Naive B cell (primary cell): ENCODE measurements around the gene PFKFB2. TPM values are rescaled to one million over a fixed set of nuclear protein-coding genes. Genes with fewer than 3 reads are reported as not detected.
"Not testable (repeated sequence)": the region's sequence is repeated elsewhere in the genome, so short reads cannot be mapped to it uniquely, and the experiment has no call there.

Experiments used
- ATAC-seq, 2 donors: fragments of 150-1000 bp; cut with Tn5 transposase; 2 replicates each; pipeline ENCODE4 v1.10.0; 2021; ENCODE audit warnings: low read depth in 2 of 2, mild to moderate bottlenecking in 2 of 2, moderate library complexity in 2 of 2
- DNase-seq: peaks from one replicate; pipeline ENCODE4 v3.0.0; 2022
- H3K27ac Mint-ChIP-seq, 6 donors: one replicate each; pipeline ENCODE4 v1.8.0; 2020 to 2022; ENCODE audit warnings: mild to moderate bottlenecking in 6 of 6, mixed read lengths in 6 of 6, moderate library complexity in 5 of 6, inconsistent platforms in 2 of 6
- H3K27me3 Mint-ChIP-seq, 3 donors: one replicate each; pipeline ENCODE4 v1.8.0; 2021 to 2022; ENCODE audit warnings: mixed read lengths in 3 of 3, mild to moderate bottlenecking in 1 of 3
- H3K36me3 Mint-ChIP-seq, 2 donors: one replicate each; pipeline ENCODE4 v1.8.0; 2020 to 2022; ENCODE audit warnings: mixed read lengths in 2 of 2, inconsistent platforms in 1 of 2, mild to moderate bottlenecking in 1 of 2
- H3K4me1 Mint-ChIP-seq, 3 donors: one replicate each; pipeline ENCODE4 v1.8.0; 2020 to 2022; ENCODE audit warnings: mixed read lengths in 3 of 3, inconsistent platforms in 1 of 3, mild to moderate bottlenecking in 1 of 3, moderate library complexity in 1 of 3
- H3K4me3 Mint-ChIP-seq, 8 donors: one replicate each; pipeline ENCODE4 v1.8.0; 2020 to 2022; ENCODE audit warnings: mild to moderate bottlenecking in 8 of 8, mixed read lengths in 8 of 8, moderate library complexity in 8 of 8, inconsistent platforms in 2 of 8
- H3K9me3 Mint-ChIP-seq, 7 donors: one replicate each; pipeline ENCODE4 v1.8.0; 2020 to 2022; ENCODE audit warnings: mixed read lengths in 7 of 7, mild to moderate bottlenecking in 5 of 7, inconsistent platforms in 2 of 7, moderate library complexity in 1 of 7
- polyA plus RNA-seq, 6 donors: library from polyadenylated mRNA; unstranded; fragments of 300-500 nt; fragmentation: Illumina TruSeq; gene quantifications; one replicate each; pipeline ENCODE4 v1.2.3, GENCODE V29; 2021; ENCODE audit warnings: low read depth in 6 of 6

Gene PFKFB2
- polyA plus RNA-seq, 6 donors from 2014 or later = 2.5 to 8.2 (median 6.1) TPM

GRCh38 chr1:207035877-207036551, 17.1 kb upstream of the PFKFB2 start:
- Mint-ChIP-seq H3K4me3 (no peak overlapping the region), H3K9me3 (no peaks in the 10 kb centered on the region), H3K27me3 (peaks cover 20 to 38% (median 22%) of the 10 kb centered on the region in 3 donors), H3K27ac (no peak overlapping the region), H3K4me1 (no peaks in the 10 kb centered on the region), H3K36me3 (no peaks in the 10 kb centered on the region)
- no peak for DNase-seq
- no peak for ATAC-seq

- Mint-ChIP-seq H3K36me3 (no peaks in the 10 kb centered on the region), H3K4me1 (no peaks in the 10 kb centered on the region), H3K27me3 (peaks cover 12 to 30% (median 17%) of the 10 kb centered on the region in 3 donors), H3K27ac (no peak overlapping the region), H3K4me3 (no peak overlapping the region), H3K9me3 (no peaks in the 10 kb centered on the region)
- ATAC-seq (no peak), DNase-seq (no peak)
Measured at GRCh38 chr1:207036865-207037264, 16.2 kb upstream of the PFKFB2 start.

- no peaks in the 10 kb centered on the region for H3K36me3 Mint-ChIP-seq
- peaks cover 0 to 10% (median 8%) of the 10 kb centered on the region in 3 donors for H3K27me3 Mint-ChIP-seq
- no peaks in the 10 kb centered on the region for H3K9me3 Mint-ChIP-seq
- no peak for ATAC-seq
- peaks cover 0 to 3% (median 0%) of the 10 kb centered on the region in 3 donors for H3K4me1 Mint-ChIP-seq
- H3K27ac Mint-ChIP-seq = no peak overlapping the region
- DNase-seq = no peak
- no peak overlapping the region for H3K4me3 Mint-ChIP-seq
Measured at GRCh38 chr1:207039380-207040180, 13.5 kb upstream of the PFKFB2 start.

- Mint-ChIP-seq H3K9me3 (no peaks in the 10 kb centered on the region), H3K36me3 (no peaks in the 10 kb centered on the region), H3K27me3 (peaks cover 0 to 5% (median 2%) of the 10 kb centered on the region in 3 donors), H3K27ac (peak overlapping the region in 1 of 6 donors; percentile 84), H3K4me1 (peaks cover 0 to 3% (median 0%) of the 10 kb centered on the region in 3 donors), H3K4me3 (no peak overlapping the region)
- DNase-seq = no peak
- no peak for ATAC-seq
Measured at GRCh38 chr1:207040181-207040533, 12.9 kb upstream of the PFKFB2 start.

- DNase-seq, H3K27me3 Mint-ChIP-seq, H3K36me3 Mint-ChIP-seq, H3K4me3 Mint-ChIP-seq, H3K27ac Mint-ChIP-seq, ATAC-seq, H3K4me1 Mint-ChIP-seq, H3K9me3 Mint-ChIP-seq: not testable (repeated sequence)
Measured at GRCh38 chr1:207041397-207041796, 11.7 kb upstream of the PFKFB2 start.

GRCh38 chr1:207045453-207045852, 7.6 kb upstream of the PFKFB2 start:
- ATAC-seq = no peak
- Mint-ChIP-seq H3K4me1 (peaks cover 12 to 21% (median 17%) of the 10 kb centered on the region in 3 donors), H3K4me3 (no peak overlapping the region), H3K9me3 (no peaks in the 10 kb centered on the region), H3K36me3 (peaks cover 0 to 4% of the 10 kb centered on the region in 2 donors), H3K27me3 (no peaks in the 10 kb centered on the region), H3K27ac (peak overlapping the region in 1 of 6 donors; percentile 33)
- no peak for DNase-seq

- ATAC-seq (no peak), DNase-seq (no peak)
- Mint-ChIP-seq H3K4me1 (peaks cover 16 to 37% (median 34%) of the 10 kb centered on the region in 3 donors), H3K27ac (no peak overlapping the region), H3K4me3 (peak overlapping the region in 1 of 8 donors; percentile 18), H3K9me3 (peaks cover 0 to 3% (median 0%) of the 10 kb centered on the region in 7 donors), H3K36me3 (peaks cover 0 to 4% of the 10 kb centered on the region in 2 donors), H3K27me3 (no peaks in the 10 kb centered on the region)
Measured at GRCh38 chr1:207047505-207047904, 5.6 kb upstream of the PFKFB2 start.

- no peak overlapping the region for H3K4me3 Mint-ChIP-seq
- no peak overlapping the region for H3K27ac Mint-ChIP-seq
- ATAC-seq (no peak), DNase-seq (no peak)
- no peaks in the 10 kb centered on the region for H3K27me3 Mint-ChIP-seq
- H3K9me3 Mint-ChIP-seq = peaks cover 0 to 3% (median 0%) of the 10 kb centered on the region in 7 donors
- peaks cover 0 to 4% of the 10 kb centered on the region in 2 donors for H3K36me3 Mint-ChIP-seq
- H3K4me1 Mint-ChIP-seq = peaks cover 18 to 43% (median 38%) of the 10 kb centered on the region in 3 donors
Measured at GRCh38 chr1:207048041-207048440, 5.0 kb upstream of the PFKFB2 start.

GRCh38 chr1:207049054-207049453, 4.0 kb upstream of the PFKFB2 start:
- peaks cover 0 to 4% of the 10 kb centered on the region in 2 donors for H3K36me3 Mint-ChIP-seq
- DNase-seq (no peak), ATAC-seq (no peak)
- H3K27me3 Mint-ChIP-seq = no peaks in the 10 kb centered on the region
- peak overlapping the region in 2 of 8 donors; percentile 98 to 100 for H3K4me3 Mint-ChIP-seq
- peaks cover 26 to 53% (median 45%) of the 10 kb centered on the region in 3 donors for H3K4me1 Mint-ChIP-seq
- H3K9me3 Mint-ChIP-seq = peaks cover 0 to 3% (median 0%) of the 10 kb centered on the region in 7 donors
- peak overlapping the region in 1 of 6 donors; percentile 15 for H3K27ac Mint-ChIP-seq

- H3K4me1 Mint-ChIP-seq = peaks cover 31 to 58% (median 49%) of the 10 kb centered on the region in 3 donors
- H3K4me3 Mint-ChIP-seq = peak overlapping the region in 6 of 8 donors; percentile 42 to 100 (median 97)
- H3K27ac Mint-ChIP-seq = peak overlapping the region in 1 of 6 donors; percentile 91
- no peak for ATAC-seq
- H3K36me3 Mint-ChIP-seq = peaks cover 0 to 4% of the 10 kb centered on the region in 2 donors
- DNase-seq = no peak
- no peaks in the 10 kb centered on the region for H3K27me3 Mint-ChIP-seq
- H3K9me3 Mint-ChIP-seq = peaks cover 0 to 3% (median 0%) of the 10 kb centered on the region in 7 donors
Measured at GRCh38 chr1:207049514-207049913, 3.6 kb upstream of the PFKFB2 start.

GRCh38 chr1:207049974-207050391, 3.1 kb upstream of the PFKFB2 start:
- H3K9me3 Mint-ChIP-seq = peaks cover 0 to 3% (median 0%) of the 10 kb centered on the region in 7 donors

GRCh38 chr1:207050480-207051190, 2.4 kb upstream of the PFKFB2 start:
- Mint-ChIP-seq H3K27ac (peak overlapping the region; percentile 47 to 97 (median 92)), H3K4me1 (peaks cover 38 to 69% (median 54%) of the 10 kb centered on the region in 3 donors), H3K36me3 (peaks cover 0 to 4% of the 10 kb centered on the region in 2 donors), H3K9me3 (peaks cover 0 to 3% (median 0%) of the 10 kb centered on the region in 7 donors), H3K4me3 (peak overlapping the region; percentile 93 to 100 (median 97)), H3K27me3 (no peaks in the 10 kb centered on the region)
- ATAC-seq (peak; percentile 22 to 35), DNase-seq (peak; percentile 79)

More at GRCh38 chr1:207049974-207050391, 3.1 kb upstream of the PFKFB2 start:
- DNase-seq (peak; percentile 46), ATAC-seq (peak; percentile 9 to 15)
- no peaks in the 10 kb centered on the region for H3K27me3 Mint-ChIP-seq
- H3K27ac Mint-ChIP-seq = peak overlapping the region; percentile 58 to 97 (median 92)
- H3K4me1 Mint-ChIP-seq = peaks cover 35 to 62% (median 54%) of the 10 kb centered on the region in 3 donors
- peaks cover 0 to 4% of the 10 kb centered on the region in 2 donors for H3K36me3 Mint-ChIP-seq
- H3K4me3 Mint-ChIP-seq = peak overlapping the region; percentile 93 to 100 (median 97)
